Measurements from ENCODE around the gene NUP210L. TPM values are rescaled to one million over a fixed set of nuclear protein-coding genes. Genes with fewer than 3 reads are reported as not detected.

NUP210L gene
- total and polyA plus RNA-seq, 9 of the 15 experiments (the other 6 are each of a cell fraction or from before 2014, with no cell fraction given): 0.01 to 0.04 TPM; not detected in 7

DNA sequence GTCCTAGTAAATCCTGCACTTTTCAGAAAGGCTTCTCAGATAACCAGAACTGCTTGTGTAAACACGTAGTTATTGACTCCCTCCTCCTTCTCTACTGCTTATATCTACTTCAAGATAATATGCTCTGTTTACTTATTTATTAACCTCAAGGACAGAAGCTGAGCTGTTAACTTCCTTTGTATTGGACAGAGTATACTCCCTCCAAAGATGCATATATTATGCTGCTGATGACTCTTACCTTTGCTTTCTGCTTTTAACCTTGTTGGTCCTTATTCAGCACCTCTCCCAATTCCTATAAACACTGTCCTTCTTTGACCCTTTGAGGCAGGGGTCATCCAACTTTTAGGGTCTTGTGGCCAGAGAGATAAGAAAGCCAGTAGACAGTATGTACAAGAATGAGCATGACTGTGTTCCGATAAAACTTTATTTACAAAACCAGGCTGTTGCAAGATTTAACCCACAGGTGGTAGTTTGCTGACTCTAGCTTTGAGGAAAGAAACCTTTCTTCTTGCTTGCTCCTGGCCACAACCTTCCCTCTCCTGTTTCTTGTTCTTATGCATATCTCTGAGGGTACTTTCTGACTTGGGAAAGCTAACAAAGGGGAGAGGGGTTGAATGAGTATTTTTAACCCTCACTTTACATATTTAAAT, 32.1 kb upstream of the NUP210L start (continued):
- TF ChIP-seq, protein P1, sequence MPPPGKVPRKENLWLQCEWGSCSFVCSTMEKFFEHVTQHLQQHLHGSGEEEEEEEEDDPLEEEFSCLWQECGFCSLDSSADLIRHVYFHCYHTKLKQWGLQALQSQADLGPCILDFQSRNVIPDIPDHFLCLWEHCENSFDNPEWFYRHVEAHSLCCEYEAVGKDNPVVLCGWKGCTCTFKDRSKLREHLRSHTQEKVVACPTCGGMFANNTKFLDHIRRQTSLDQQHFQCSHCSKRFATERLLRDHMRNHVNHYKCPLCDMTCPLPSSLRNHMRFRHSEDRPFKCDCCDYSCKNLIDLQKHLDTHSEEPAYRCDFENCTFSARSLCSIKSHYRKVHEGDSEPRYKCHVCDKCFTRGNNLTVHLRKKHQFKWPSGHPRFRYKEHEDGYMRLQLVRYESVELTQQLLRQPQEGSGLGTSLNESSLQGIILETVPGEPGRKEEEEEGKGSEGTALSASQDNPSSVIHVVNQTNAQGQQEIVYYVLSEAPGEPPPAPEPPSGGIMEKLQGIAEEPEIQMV (tag; conservative IDR thresholded peaks at IDR 0.05; ENCODE audit: low read depth): no peak
- no peak for TF ChIP-seq NCOA4 (IDR thresholded peaks at IDR 0.05; ENCODE audit: partially characterized antibody)
- peak; percentile 91 for TF ChIP-seq NBN (IDR thresholded peaks at IDR 0.05; ENCODE audit: low read depth)
- TF ChIP-seq, protein P2, sequence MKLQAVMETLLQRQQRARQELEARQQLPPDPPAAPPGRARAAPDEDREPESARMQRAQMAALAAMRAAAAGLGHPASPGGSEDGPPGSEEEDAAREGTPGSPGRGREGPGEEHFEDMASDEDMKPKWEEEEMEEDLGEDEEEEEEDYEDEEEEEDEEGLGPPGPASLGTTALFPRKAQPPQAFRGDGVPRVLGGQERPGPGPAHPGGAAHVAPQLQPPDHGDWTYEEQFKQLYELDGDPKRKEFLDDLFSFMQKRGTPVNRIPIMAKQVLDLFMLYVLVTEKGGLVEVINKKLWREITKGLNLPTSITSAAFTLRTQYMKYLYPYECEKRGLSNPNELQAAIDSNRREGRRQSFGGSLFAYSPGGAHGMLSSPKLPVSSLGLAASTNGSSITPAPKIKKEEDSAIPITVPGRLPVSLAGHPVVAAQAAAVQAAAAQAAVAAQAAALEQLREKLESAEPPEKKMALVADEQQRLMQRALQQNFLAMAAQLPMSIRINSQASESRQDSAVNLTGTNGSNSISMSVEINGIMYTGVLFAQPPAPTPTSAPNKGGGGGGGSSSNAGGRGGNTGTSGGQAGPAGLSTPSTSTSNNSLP (IDR thresholded peaks at IDR 0.05; ENCODE audit: borderline replicate concordance, low read depth, low read length): no peak
- TF ChIP-seq, protein P3, sequence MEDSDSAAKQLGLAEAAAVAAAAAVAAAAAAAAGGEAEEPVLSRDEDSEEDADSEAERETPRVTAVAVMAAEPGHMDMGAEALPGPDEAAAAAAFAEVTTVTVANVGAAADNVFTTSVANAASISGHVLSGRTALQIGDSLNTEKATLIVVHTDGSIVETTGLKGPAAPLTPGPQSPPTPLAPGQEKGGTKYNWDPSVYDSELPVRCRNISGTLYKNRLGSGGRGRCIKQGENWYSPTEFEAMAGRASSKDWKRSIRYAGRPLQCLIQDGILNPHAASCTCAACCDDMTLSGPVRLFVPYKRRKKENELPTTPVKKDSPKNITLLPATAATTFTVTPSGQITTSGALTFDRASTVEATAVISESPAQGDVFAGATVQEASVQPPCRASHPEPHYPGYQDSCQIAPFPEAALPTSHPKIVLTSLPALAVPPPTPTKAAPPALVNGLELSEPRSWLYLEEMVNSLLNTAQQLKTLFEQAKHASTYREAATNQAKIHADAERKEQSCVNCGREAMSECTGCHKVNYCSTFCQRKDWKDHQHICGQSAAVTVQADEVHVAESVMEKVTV (CRISPR knock-in tag; IDR thresholded peaks at IDR 0.05): no peak
- peak; percentile 6 for TF ChIP-seq TAF9B (IDR thresholded peaks at IDR 0.05; ENCODE audit: partially characterized antibody)
- TF ChIP-seq FOSL1 (tag; conservative IDR thresholded peaks at IDR 0.05): peak; percentile 71
- TF ChIP-seq ZNF41 (CRISPR knock-in tag; conservative IDR thresholded peaks at IDR 0.05): no peak
- no peak for TF ChIP-seq NFE2L1 (tag; IDR thresholded peaks at IDR 0.05; ENCODE audit: borderline replicate concordance, low read depth)
- no peak for TF ChIP-seq ZBED1 (IDR thresholded peaks at IDR 0.05)
- TF ChIP-seq ZNF384 (IDR thresholded peaks at IDR 0.05; ENCODE audit: low read depth, low read length): peak; percentile 50; the same call in 1 of the 2 replicates
- no peak for TF ChIP-seq TEAD1 (CRISPR knock-in tag; IDR thresholded peaks at IDR 0.05)
- TF ChIP-seq, protein P4, sequence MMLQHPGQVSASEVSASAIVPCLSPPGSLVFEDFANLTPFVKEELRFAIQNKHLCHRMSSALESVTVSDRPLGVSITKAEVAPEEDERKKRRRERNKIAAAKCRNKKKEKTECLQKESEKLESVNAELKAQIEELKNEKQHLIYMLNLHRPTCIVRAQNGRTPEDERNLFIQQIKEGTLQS (IDR thresholded peaks at IDR 0.05): peak; percentile 63; the same call in 1 of the 2 replicates
- TF ChIP-seq, protein P4 (CRISPR knock-in tag; conservative IDR thresholded peaks at IDR 0.05): no peak
- TF ChIP-seq, protein P5, sequence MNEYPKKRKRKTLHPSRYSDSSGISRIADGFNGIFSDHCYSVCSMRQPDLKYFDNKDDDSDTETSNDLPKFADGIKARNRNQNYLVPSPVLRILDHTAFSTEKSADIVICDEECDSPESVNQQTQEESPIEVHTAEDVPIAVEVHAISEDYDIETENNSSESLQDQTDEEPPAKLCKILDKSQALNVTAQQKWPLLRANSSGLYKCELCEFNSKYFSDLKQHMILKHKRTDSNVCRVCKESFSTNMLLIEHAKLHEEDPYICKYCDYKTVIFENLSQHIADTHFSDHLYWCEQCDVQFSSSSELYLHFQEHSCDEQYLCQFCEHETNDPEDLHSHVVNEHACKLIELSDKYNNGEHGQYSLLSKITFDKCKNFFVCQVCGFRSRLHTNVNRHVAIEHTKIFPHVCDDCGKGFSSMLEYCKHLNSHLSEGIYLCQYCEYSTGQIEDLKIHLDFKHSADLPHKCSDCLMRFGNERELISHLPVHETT (CRISPR knock-in tag; conservative IDR thresholded peaks at IDR 0.05 in 1 of 2, IDR thresholded peaks at IDR 0.05 in 1 of 2): no peak

Data from K562 (cell line).